A549 (cell line): ENCODE data around the gene PSD2. TPM values are rescaled to one million over a fixed set of nuclear protein-coding genes. Genes with fewer than 3 reads are reported as not detected.
A peak's percentile ranks its signal among the peaks of the same experiment; 100 is the strongest.

Source experiments
- ATAC-seq, 2 experiments: fragments of 200-7000 bp in 1 of 2; fragments of >200 bp in 1 of 2; cut with Nextera tagmentation in 1 of 2; cut with Tn5 transposase in 1 of 2; 3 replicates each; pipeline versions ENCODE4 v1.8.0 to v1.9.1; 2018 to 2020; ENCODE audit warnings: mild to moderate bottlenecking in 1 of 2, moderate library complexity in 1 of 2
- CTCF ChIA-PET: fragments of 300-600 bp; sonication (Branson Sonifier 250); formaldehyde crosslinking; extraction: SDS; loops from one replicate; lab custom pipeline; 2021; ENCODE audit warnings: antibody characterized with exemption, inconsistent platforms; lab: Yijun Ruan, JAX
- POLR2A ChIA-PET: fragments of 350-600 bp; formaldehyde crosslinking; extraction: SDS; loops from one replicate; lab custom pipeline; 2021; ENCODE audit warnings: antibody characterized with exemption, inconsistent platforms; lab: Yijun Ruan, JAX
- DNase-seq, 2 experiments: peaks; one replicate each; pipeline versions ENCODE4 v3.0.0 to v3.0.0-alpha.2; 2011 to 2016; ENCODE audit warnings: low read depth in 1 of 2, low spot score in 1 of 2
- FAIRE-seq: peaks from 2 replicates; lab custom pipeline; 2011; peaks lifted over from hg19 to GRCh38; lab: Jason Lieb, UNC
- H3K27ac ChIP-seq, 2 experiments: fragments of >200 bp; sonication (Bioruptor Twin); formaldehyde crosslinking; 3 replicates each; pipeline ENCODE4 v1.5.1; 2016 to 2017
- H3K4me1 ChIP-seq: fragments of >200 bp; sonication (Bioruptor Twin); formaldehyde crosslinking; 3 replicates; pipeline ENCODE4 v1.6.1; 2016
- H3K4me2 ChIP-seq: fragments of >200 bp; sonication (Bioruptor Twin); formaldehyde crosslinking; 3 replicates; pipeline ENCODE4 v1.6.1; 2016
- H3K4me3 ChIP-seq: fragments of >200 bp; sonication (Bioruptor Twin); formaldehyde crosslinking; 3 replicates; pipeline ENCODE4 v1.5.1; 2016
- H3K9me3 ChIP-seq: fragments of >200 bp; sonication (Bioruptor Twin); formaldehyde crosslinking; 3 replicates; pipeline ENCODE4 v1.6.1; 2016
- CBX2 ChIP-seq: fragments of 200-600 bp; sonication (generic); IDR thresholded peaks from 2 replicates; pipeline ENCODE4 v1.6.1; 2016; ENCODE audit warnings: low read depth, mild to moderate bottlenecking, borderline replicate concordance
- CBX8 ChIP-seq: fragments of 200-600 bp; sonication (generic); IDR thresholded peaks from 2 replicates; pipeline ENCODE4 v1.6.1; 2016
- ELK1 ChIP-seq: fragments of 150-350 bp; IDR thresholded peaks from 2 replicates; pipeline ENCODE4 v1.6.1; 2014; ENCODE audit warnings: low read depth, mild to moderate bottlenecking, low read length
- ESRRA ChIP-seq: fragments of 150-350 bp; IDR thresholded peaks from 2 replicates; pipeline ENCODE4 v1.6.1; 2014; ENCODE audit warnings: mild to moderate bottlenecking, low read length, borderline replicate concordance
- GATA3 ChIP-seq: IDR thresholded peaks from 2 replicates; pipeline ENCODE4 v1.6.1; 2012; ENCODE audit warnings: borderline replicate concordance
- HES2 ChIP-seq: fragments of >200 bp; sonication (Bioruptor Twin); formaldehyde crosslinking; IDR thresholded peaks from 2 replicates; pipeline ENCODE4 v1.6.1; 2016
- HEYL ChIP-seq: fragments of 250-450 bp; sonication (Bioruptor Pico); IDR thresholded peaks from 2 replicates; pipeline ENCODE4 v1.8.0; 2021; ENCODE audit warnings: mild to moderate bottlenecking, moderate library complexity
- HMGXB4 ChIP-seq: fragments of 250-450 bp; sonication (Bioruptor Pico); IDR thresholded peaks from 2 replicates; pipeline ENCODE4 v1.5.0; 2021; ENCODE audit warnings: mild to moderate bottlenecking, moderate library complexity, borderline replicate concordance
- HOXB13 ChIP-seq: fragments of 250-450 bp; sonication (Bioruptor Pico); IDR thresholded peaks from 2 replicates; pipeline ENCODE4 v1.5.0; 2020; ENCODE audit warnings: low read depth, mild to moderate bottlenecking, moderate library complexity
- HOXB5 ChIP-seq: fragments of 250-450 bp; sonication (Bioruptor Pico); IDR thresholded peaks from 2 replicates; pipeline ENCODE4 v1.5.0; 2020; ENCODE audit warnings: mild to moderate bottlenecking, moderate library complexity
- KDM5A ChIP-seq: fragments of 200-600 bp; sonication (generic); IDR thresholded peaks from 2 replicates; pipeline ENCODE4 v1.6.1; 2016; ENCODE audit warnings: antibody characterized with exemption, mild to moderate bottlenecking
- MAX ChIP-seq: IDR thresholded peaks from 2 replicates; pipeline ENCODE4 v1.6.1; 2012
- NPAS2 ChIP-seq: fragments of 250-450 bp; sonication (Bioruptor Pico); IDR thresholded peaks from 2 replicates; pipeline ENCODE4 v1.8.0; 2022; ENCODE audit warnings: mild to moderate bottlenecking, moderate library complexity, borderline replicate concordance
- ZFP36 ChIP-seq: fragments of 450-650 bp; IDR thresholded peaks from 2 replicates; pipeline ENCODE4 v1.6.1; 2014; ENCODE audit warnings: borderline replicate concordance; ENCODE audit not compliant: partially characterized antibody
- WGBS: methylation state at CpG from one replicate; pipeline ENCODE4 v1.1.6; 2017; ENCODE audit errors: missing lambda C conversion rate; 5-methylcytosine and 5-hydroxymethylcytosine counted together
- polyA minus RNA-seq: library from RNA; depleted of rRNA, polyadenylated mRNA; stranded (reverse); fragments of >200 nt; gene quantifications from 2 replicates; pipeline ENCODE4 v1.2.3, GENCODE V29; 2011; rRNA and poly(A)+ RNA removed
- polyA plus RNA-seq, 4 experiments: library from polyadenylated mRNA; depleted of rRNA in 3 of 4; stranded (reverse); fragments of >200 nt; fragmentation: RNase III in 1 of 4; extraction: RNeasy Plus Mini Kit Qiagen cat#74134 plus additional on column Dnase treatment in 1 of 4; gene quantifications; 2 replicates in 3 of 4; 3 replicates in 1 of 4; pipeline ENCODE4 v1.2.3, GENCODE V29; 2011 to 2017

PSD2 gene
- 0.03 TPM in 1 of 2 replicates, not detected in the other for polyA plus RNA-seq (2011; rRNA removed)
- polyA plus RNA-seq (2012; cell fraction: cytosol; rRNA removed): 0.01 TPM in 2 replicates
- polyA plus RNA-seq (2012; cell fraction: nucleus; rRNA removed): 0.02 and 0.11 TPM in 2 replicates
- 0.03 to 0.05 TPM (median 0.03 TPM) in 3 replicates for polyA plus RNA-seq (2017; fragmentation: RNase III; extraction: RNeasy Plus Mini Kit Qiagen cat#74134 plus additional on column Dnase treatment)
- polyA minus RNA-seq: 0.08 TPM in 1 of 2 replicates, not detected in the other

- no peaks in the 10 kb centered on the region for H3K9me3 ChIP-seq
- 0 out of 3 replicates have a peak, but pooled peaks cover 5% of the 10 kb centered on the region for H3K4me1 ChIP-seq
- CTCF ChIA-PET: interaction anchor here (0.9 to 5.9 kb wide), 3 partner anchors 8 to 174 kb away, joined by 3 to 52 read pairs (median 43); no protein-coding TSS in a partner anchor
- H3K4me2 ChIP-seq: peak within 1 kb of the TSS; percentile 95
- POLR2A ChIA-PET: no interaction called here
- 26% methylated on average over 11 of the region's 83 CpGs for WGBS
- no peak for DNase-seq
- H3K4me3 ChIP-seq: peak within 1 kb of the TSS; percentile 56
- H3K27ac ChIP-seq: peak within 1 kb of the TSS; percentile 34 to 79; a peak in 4 of 6 replicates
- ATAC-seq: peak; percentile 7 to 15; a peak in 2 of 6 replicates
- no peak for FAIRE-seq
- TF ChIP-seq ELK1 (no peak), HMGXB4 (CRISPR knock-in tag) (no peak), ESRRA (no peak), HOXB13 (no peak), KDM5A (no peak), HOXB5 (CRISPR knock-in tag) (no peak), GATA3 (no peak), CBX2 (no peak), HES2 (no peak), HEYL (CRISPR knock-in tag) (no peak), MAX (no peak), NPAS2 (CRISPR knock-in tag) (no peak)
These were observed at the start of gene PSD2 for GRCh38 chr5:139795074-139796001. Gene PSD2, plus strand, starts transcription at chr5:139795808. Its CDS starts 13,633 bp downstream, at chr5:139809441.

- no peak for FAIRE-seq
- peak; percentile 7 to 47; a peak in 4 of 6 replicates for ATAC-seq
These were observed 48.7 kb upstream of the PSD2 start for GRCh38 chr5:139746691-139747582.

More at GRCh38 chr5:139746691-139747582, 48.7 kb upstream of the PSD2 start:
- Histone ChIP-seq H3K4me3 (peak overlapping the region; percentile 40), H3K4me1 (peaks cover 44% of the 10 kb centered on the region), H3K27ac (peak overlapping the region; percentile 75 to 89; a peak in 5 of 6 replicates), H3K9me3 (no peaks in the 10 kb centered on the region), H3K4me2 (peak overlapping the region; percentile 97)
- ChIA-PET POLR2A (no interaction called here), CTCF (interaction anchor here (0.8 to 8.7 kb wide), 6 partner anchors 9 to 113 kb away, joined by 3 to 47 read pairs (median 3); no protein-coding TSS in a partner anchor)
- TF ChIP-seq ZFP36 (peak; percentile 55), CBX8 (no peak)
- 22% methylated on average over 18 of the region's 44 CpGs for WGBS
- DNase-seq: no peak
